ENCODE data around the gene CRB2. TPM values are rescaled to one million over a fixed set of nuclear protein-coding genes. Genes with fewer than 3 reads are reported as not detected.

CRB2 gene
- total RNA-seq, 1 donor from 2014 or later = not detected

- Histone ChIP-seq H3K4me1 (peaks cover 27% of the 10 kb centered on the region), H3K27ac (no peak overlapping the region)
- intact Hi-C loops (cut with DNase I) = no loop called here
Measured at GRCh38 chr9:123335986-123336329, 20.0 kb upstream of the CRB2 start.

GRCh38 chr9:123336449-123336848, 19.5 kb upstream of the CRB2 start:
- no peak for DNase-seq (ENCODE audit: extremely low spot score in 2 of 2)
- no peak for TF ChIP-seq POLR2AphosphoS5 (IDR thresholded peaks at IDR 0.05; ENCODE audit: insufficient read depth in 1 of 2, low read depth in 1 of 2)
- TF ChIP-seq CTCF (IDR thresholded peaks at IDR 0.05) = no peak
- TF ChIP-seq POLR2A (IDR thresholded peaks at IDR 0.05) = no peak
- H3K36me3 ChIP-seq = no peaks in the 10 kb centered on the region
- intact Hi-C loops (cut with DNase I) = no loop called here
- no peak overlapping the region for H3K27ac ChIP-seq
- H3K9me3 ChIP-seq = no peaks in the 10 kb centered on the region
- no peaks in the 10 kb centered on the region for H3K27me3 ChIP-seq
- H3K4me3 ChIP-seq = no peak overlapping the region
- peaks cover 27% of the 10 kb centered on the region for H3K4me1 ChIP-seq

More at GRCh38 chr9:123335986-123336329, 20.0 kb upstream of the CRB2 start:
- Histone ChIP-seq H3K36me3 (no peaks in the 10 kb centered on the region), H3K27me3 (no peaks in the 10 kb centered on the region), H3K9me3 (no peaks in the 10 kb centered on the region), H3K4me3 (no peak overlapping the region)
- no peak for DNase-seq (ENCODE audit: extremely low spot score in 2 of 2)
- no peak for TF ChIP-seq POLR2AphosphoS5 (IDR thresholded peaks at IDR 0.05; ENCODE audit: insufficient read depth in 1 of 2, low read depth in 1 of 2)

GRCh38 chr9:123336959-123337358, 19.0 kb upstream of the CRB2 start:
- H3K36me3 ChIP-seq = no peaks in the 10 kb centered on the region
- H3K27me3 ChIP-seq = no peaks in the 10 kb centered on the region
- H3K27ac ChIP-seq = no peak overlapping the region
- DNase-seq (ENCODE audit: extremely low spot score in 2 of 2) = no peak
- TF ChIP-seq POLR2AphosphoS5 (IDR thresholded peaks at IDR 0.05; ENCODE audit: insufficient read depth in 1 of 2, low read depth in 1 of 2) = no peak
- no peak for TF ChIP-seq CTCF (IDR thresholded peaks at IDR 0.05)
- no peak for TF ChIP-seq POLR2A (IDR thresholded peaks at IDR 0.05)
- peaks cover 27% of the 10 kb centered on the region for H3K4me1 ChIP-seq
- H3K4me3 ChIP-seq = no peak overlapping the region
- no peaks in the 10 kb centered on the region for H3K9me3 ChIP-seq
- intact Hi-C loops (cut with DNase I) = no loop called here

- H3K4me1 ChIP-seq = peaks cover 27% of the 10 kb centered on the region
- DNase-seq (ENCODE audit: extremely low spot score in 2 of 2) = no peak
- no peaks in the 10 kb centered on the region for H3K9me3 ChIP-seq
- TF ChIP-seq CTCF (IDR thresholded peaks at IDR 0.05) = no peak
- TF ChIP-seq POLR2A (IDR thresholded peaks at IDR 0.05) = no peak
- no peak for TF ChIP-seq POLR2AphosphoS5 (IDR thresholded peaks at IDR 0.05; ENCODE audit: insufficient read depth in 1 of 2, low read depth in 1 of 2)
- no peak overlapping the region for H3K4me3 ChIP-seq
- intact Hi-C loops (cut with DNase I) = no loop called here
- H3K36me3 ChIP-seq = no peaks in the 10 kb centered on the region
- H3K27me3 ChIP-seq = no peaks in the 10 kb centered on the region
- H3K27ac ChIP-seq = no peak overlapping the region
Measured at GRCh38 chr9:123337971-123338370, 18.0 kb upstream of the CRB2 start.

GRCh38 chr9:123338710-123339665, 17.0 kb upstream of the CRB2 start:
- Histone ChIP-seq H3K36me3 (no peaks in the 10 kb centered on the region), H3K9me3 (no peaks in the 10 kb centered on the region), H3K4me3 (peak overlapping the region in 1 of 2 donors; percentile 26), H3K27ac (no peak overlapping the region), H3K27me3 (no peaks in the 10 kb centered on the region), H3K4me1 (peaks cover 37% of the 10 kb centered on the region)
- TF ChIP-seq POLR2A (IDR thresholded peaks at IDR 0.05) (no peak), CTCF (IDR thresholded peaks at IDR 0.05) (no peak), POLR2AphosphoS5 (IDR thresholded peaks at IDR 0.05; ENCODE audit: insufficient read depth in 1 of 2, low read depth in 1 of 2) (no peak)
- intact Hi-C loops (cut with DNase I) = no loop called here
- DNase-seq (ENCODE audit: extremely low spot score in 2 of 2) = no peak
